Parathyroid adenoma (tissue), 2 donors: ENCODE measurements around the gene BSDC1.

Experiments used
- H2AFZ ChIP-seq: fragments of 300-600 bp; sonication (generic); one replicate; pipeline ENCODE4 v1.7.0; 2017; ENCODE audit warnings: antibody characterized with exemption, mild to moderate bottlenecking
- H3K27ac ChIP-seq: fragments of 300-600 bp; sonication (generic); one replicate; pipeline ENCODE4 v1.7.0; 2017
- H3K27me3 ChIP-seq: fragments of 300-600 bp; sonication (generic); one replicate; pipeline ENCODE4 v1.7.0; 2017; ENCODE audit warnings: low read length; ENCODE audit not compliant: control insufficient read depth, insufficient read depth
- H3K36me3 ChIP-seq: fragments of 300-600 bp; sonication (generic); one replicate; pipeline ENCODE4 v1.7.0; 2017; ENCODE audit warnings: low read length; ENCODE audit not compliant: control insufficient read depth, insufficient read depth
- H3K4me1 ChIP-seq: fragments of 300-600 bp; sonication (generic); one replicate; pipeline ENCODE4 v1.7.0; 2017; ENCODE audit warnings: control low read depth
- H3K4me2 ChIP-seq: fragments of 300-600 bp; sonication (generic); one replicate; pipeline ENCODE4 v1.7.0; 2017; ENCODE audit warnings: low read length
- H3K4me3 ChIP-seq: fragments of 300-600 bp; sonication (generic); one replicate; pipeline ENCODE4 v1.7.0; 2017; ENCODE audit warnings: low read depth, low read length
- H3K79me2 ChIP-seq: fragments of 300-600 bp; sonication (generic); one replicate; pipeline ENCODE4 v1.7.0; 2017; ENCODE audit warnings: control low read depth
- H3K9ac ChIP-seq: fragments of 300-600 bp; sonication (generic); one replicate; pipeline ENCODE4 v1.7.0; 2017; ENCODE audit warnings: mild to moderate bottlenecking
- H3K9me3 ChIP-seq: fragments of 300-600 bp; sonication (generic); one replicate; pipeline ENCODE4 v1.7.0; 2017; ENCODE audit warnings: low read length; ENCODE audit not compliant: control insufficient read depth
- TF ChIP-seq, protein P1 (sequence below): fragments of 300-600 bp; sonication (generic); IDR thresholded peaks from one replicate; pipeline ENCODE4 v1.7.0; 2017; ENCODE audit warnings: antibody characterized with exemption, mild to moderate bottlenecking
- donor health status: primary hyperparathyroidism.

BSDC1 gene

GRCh38 chr1:32427264-32427963 lies 33.2 kb upstream of the BSDC1 start:
- Histone ChIP-seq H3K27me3 (no peaks in the 10 kb centered on the region), H3K9me3 (no peaks in the 10 kb centered on the region), H3K27ac (no peak overlapping the region), H3K4me2 (peak overlapping the region; percentile 90), H3K9ac (no peak overlapping the region), H3K36me3 (no peaks in the 10 kb centered on the region), H3K4me1 (no peaks in the 10 kb centered on the region), H3K4me3 (peak overlapping the region; percentile 57), H2AFZ (peak overlapping the region; percentile 66), H3K79me2 (no peaks in the 10 kb centered on the region)
- TF ChIP-seq, protein P1, sequence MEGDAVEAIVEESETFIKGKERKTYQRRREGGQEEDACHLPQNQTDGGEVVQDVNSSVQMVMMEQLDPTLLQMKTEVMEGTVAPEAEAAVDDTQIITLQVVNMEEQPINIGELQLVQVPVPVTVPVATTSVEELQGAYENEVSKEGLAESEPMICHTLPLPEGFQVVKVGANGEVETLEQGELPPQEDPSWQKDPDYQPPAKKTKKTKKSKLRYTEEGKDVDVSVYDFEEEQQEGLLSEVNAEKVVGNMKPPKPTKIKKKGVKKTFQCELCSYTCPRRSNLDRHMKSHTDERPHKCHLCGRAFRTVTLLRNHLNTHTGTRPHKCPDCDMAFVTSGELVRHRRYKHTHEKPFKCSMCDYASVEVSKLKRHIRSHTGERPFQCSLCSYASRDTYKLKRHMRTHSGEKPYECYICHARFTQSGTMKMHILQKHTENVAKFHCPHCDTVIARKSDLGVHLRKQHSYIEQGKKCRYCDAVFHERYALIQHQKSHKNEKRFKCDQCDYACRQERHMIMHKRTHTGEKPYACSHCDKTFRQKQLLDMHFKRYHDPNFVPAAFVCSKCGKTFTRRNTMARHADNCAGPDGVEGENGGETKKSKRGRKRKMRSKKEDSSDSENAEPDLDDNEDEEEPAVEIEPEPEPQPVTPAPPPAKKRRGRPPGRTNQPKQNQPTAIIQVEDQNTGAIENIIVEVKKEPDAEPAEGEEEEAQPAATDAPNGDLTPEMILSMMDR: no peak

- Histone ChIP-seq H3K4me1 (no peaks in the 10 kb centered on the region), H3K79me2 (no peaks in the 10 kb centered on the region), H3K4me2 (peak overlapping the region; percentile 90), H2AFZ (peak overlapping the region; percentile 66), H3K9me3 (no peaks in the 10 kb centered on the region), H3K27me3 (no peaks in the 10 kb centered on the region), H3K27ac (no peak overlapping the region), H3K9ac (no peak overlapping the region), H3K4me3 (peak overlapping the region; percentile 57), H3K36me3 (no peaks in the 10 kb centered on the region)
- TF ChIP-seq, protein P1: no peak
Observed at GRCh38 chr1:32426489-32427255, 32.4 kb upstream of the BSDC1 start.

DNA sequence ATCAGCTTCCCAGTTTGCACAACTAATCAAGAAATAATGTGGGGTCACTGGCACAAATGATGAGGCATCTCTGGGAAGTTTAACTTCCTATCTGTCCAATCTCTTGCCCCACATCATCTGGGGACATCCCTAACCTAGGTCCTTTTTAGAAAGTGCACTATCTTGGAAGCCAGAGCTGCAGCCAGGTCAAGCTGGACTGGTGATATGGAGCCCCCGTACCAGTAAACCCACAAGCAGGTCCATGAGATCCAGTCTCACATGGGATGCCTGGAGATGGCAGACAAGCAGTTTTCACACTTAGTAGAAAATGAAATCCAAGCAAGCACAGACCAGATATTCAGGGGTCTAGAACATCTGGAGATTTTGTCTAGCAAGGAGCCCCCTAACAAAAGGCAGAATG lies 27.5 kb upstream of the BSDC1 start:
- Histone ChIP-seq H3K4me2 (no peak overlapping the region), H3K9me3 (no peaks in the 10 kb centered on the region), H3K27ac (no peak overlapping the region), H3K9ac (no peak overlapping the region), H3K4me1 (no peaks in the 10 kb centered on the region), H3K79me2 (no peaks in the 10 kb centered on the region), H3K36me3 (no peaks in the 10 kb centered on the region), H2AFZ (no peak overlapping the region), H3K27me3 (no peaks in the 10 kb centered on the region), H3K4me3 (no peak overlapping the region)
- TF ChIP-seq, protein P1: no peak

DNA sequence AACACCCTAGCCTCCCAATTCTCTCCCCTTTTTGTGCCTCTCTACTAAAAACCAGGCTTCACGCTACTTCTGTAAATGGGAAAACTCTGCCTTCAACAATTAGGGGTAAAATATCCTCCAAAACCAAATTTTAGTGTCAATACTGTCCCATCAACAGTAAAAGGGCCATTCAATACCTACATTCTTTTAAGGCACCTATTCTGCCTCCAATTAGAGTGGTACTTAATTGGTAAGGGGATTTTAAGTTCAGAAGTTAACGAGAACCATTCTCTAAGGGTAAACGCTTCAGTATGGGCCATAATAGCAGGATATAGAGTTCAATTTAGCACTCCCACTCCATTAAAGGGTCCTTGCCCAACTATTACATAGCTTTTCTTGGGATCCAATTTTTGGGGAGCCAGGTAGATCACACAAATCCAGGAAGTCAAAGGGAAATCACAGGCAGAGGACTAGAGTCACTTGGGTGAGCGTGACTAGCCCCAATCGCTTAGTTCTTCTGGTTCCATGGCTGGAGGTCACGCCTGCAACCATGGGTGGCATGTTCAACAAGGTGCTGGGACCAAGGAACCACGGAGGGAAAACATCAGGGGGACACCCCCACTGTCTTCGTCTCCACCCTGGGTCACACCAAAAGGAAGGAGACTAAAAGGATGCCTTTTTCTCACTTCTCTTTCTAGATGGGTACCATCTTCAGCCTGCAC lies 20.1 kb upstream of the BSDC1 start:
- TF ChIP-seq, protein P1: no peak
- Histone ChIP-seq H3K9me3 (no peaks in the 10 kb centered on the region), H2AFZ (no peak overlapping the region), H3K4me1 (peaks cover 5% of the 10 kb centered on the region), H3K9ac (no peak overlapping the region), H3K36me3 (no peaks in the 10 kb centered on the region), H3K79me2 (no peaks in the 10 kb centered on the region), H3K4me3 (no peak overlapping the region), H3K27ac (no peak overlapping the region), H3K27me3 (no peaks in the 10 kb centered on the region), H3K4me2 (no peak overlapping the region)
